Left lung (tissue), 10 donors: Measurements from ENCODE around the gene BMAL1. TPM values are rescaled to one million over a fixed set of nuclear protein-coding genes. Genes with fewer than 3 reads are reported as not detected.
A peak's percentile ranks its signal among the peaks of the same experiment; 100 is the strongest.
"Not testable (repeated sequence)": the region's sequence is repeated elsewhere in the genome, so short reads cannot be mapped to it uniquely, and the experiment has no call there.

Experiments used
- ATAC-seq: fragments of 200-7000 bp; cut with Tn5 transposase; one replicate; pipeline ENCODE4 v1.9.1; 2020; ENCODE audit warnings: moderate library complexity
- DNase-seq, 4 donors: peaks; one replicate each; pipeline ENCODE4 v3.0.0-alpha.2; 2013 to 2020
- H3K27ac ChIP-seq, 2 donors: fragments of 200-600 bp; sonication (generic) in 1 of 2; one replicate each; pipeline versions ENCODE4 v1.5.0 to v1.8.0; 2020 to 2021
- H3K27me3 ChIP-seq, 2 donors: fragments of 200-600 bp; sonication (generic) in 1 of 2; one replicate each; pipeline versions ENCODE4 v1.5.0 to v1.8.0; 2020 to 2021
- H3K36me3 ChIP-seq, 2 donors: fragments of 200-600 bp; sonication (generic) in 1 of 2; one replicate each; pipeline versions ENCODE4 v1.5.0 to v1.8.0; 2020 to 2021
- H3K4me1 ChIP-seq, 2 donors: fragments of 200-600 bp; one replicate each; pipeline ENCODE4 v1.8.0; 2021
- H3K4me3 ChIP-seq, 2 donors: fragments of 200-600 bp; sonication (generic) in 1 of 2; one replicate each; pipeline versions ENCODE4 v1.5.0 to v1.8.0; 2020 to 2021; ENCODE audit warnings: mild to moderate bottlenecking in 1 of 2
- H3K9me3 ChIP-seq, 2 donors: fragments of 200-600 bp; sonication (generic) in 1 of 2; one replicate each; pipeline versions ENCODE4 v1.5.0 to v1.8.0; 2020 to 2021
- CTCF ChIP-seq, 2 donors: fragments of 200-600 bp; sonication (generic) in 1 of 2; IDR thresholded peaks; one replicate each; pipeline versions ENCODE4 v1.5.0 to v1.8.0; 2021; ENCODE audit warnings: antibody characterized with exemption in 2 of 2
- intact Hi-C, 2 donors: fragments of 100-400 bp; cut with DNase I; formaldehyde crosslinking; loops; one replicate each; pipeline versions ENCODE4 v1.11.2 to v1.14.2; 2022
- polyA plus RNA-seq, 6 donors: library from polyadenylated mRNA; unstranded; fragments of 120-200 nt; gene quantifications; one replicate each; pipeline ENCODE4 v1.2.1, GENCODE V29; 2013; ENCODE audit not compliant: insufficient read length in 6 of 6
- total RNA-seq, 2 donors: library from RNA; stranded (reverse); fragmentation: NEBNext Ultra II Directional; extraction: Animal tissue kit (Norgen Biotek cat#: 25700); gene quantifications; one replicate each; pipeline ENCODE4 v1.2.1, GENCODE V29; 2021
- donor health status: DM: no; HTN: yes; CAD: no.
- donor health status: DM: no; HTN: no; CAD: no.

BMAL1 gene
- total and polyA plus RNA-seq, 8 donors, result 10.2 to 31.6 (median 12.5) TPM

- intact Hi-C loops, result no loop called here
- H3K36me3 ChIP-seq, result peaks cover 0 to 76% of the 10 kb centered on the region in 2 donors
- no peak for ATAC-seq
Measured at GRCh38 chr11:13388741-13389140, 111.2 kb downstream of the BMAL1 start.

GRCh38 chr11:13391217-13391616 is 113.6 kb downstream of the BMAL1 start:
- intact Hi-C loops, result no loop called here
- Histone ChIP-seq H3K9me3 (peaks cover 0 to 2% of the 10 kb centered on the region in 2 donors), H3K27ac (no peak overlapping the region), H3K4me1 (no peaks in the 10 kb centered on the region), H3K4me3 (no peak overlapping the region), H3K36me3 (peaks cover 0 to 61% of the 10 kb centered on the region in 2 donors), H3K27me3 (no peaks in the 10 kb centered on the region)
- ATAC-seq (peak; percentile 17), DNase-seq (no peak)
- TF ChIP-seq CTCF (IDR thresholded peaks at IDR 0.05), result no peak

More at GRCh38 chr11:13388741-13389140, 111.2 kb downstream of the BMAL1 start:
- no peak for DNase-seq
- no peaks in the 10 kb centered on the region for H3K9me3 ChIP-seq
- H3K4me1 ChIP-seq, result no peaks in the 10 kb centered on the region
- H3K27me3 ChIP-seq, result no peaks in the 10 kb centered on the region
- no peak for TF ChIP-seq CTCF (IDR thresholded peaks at IDR 0.05)
- no peak overlapping the region for H3K27ac ChIP-seq
- no peak overlapping the region for H3K4me3 ChIP-seq

GRCh38 chr11:13398335-13398734 is 120.7 kb downstream of the BMAL1 start:
- intact Hi-C loops, H3K9me3 ChIP-seq, H3K4me3 ChIP-seq, H3K4me1 ChIP-seq, ATAC-seq, H3K27ac ChIP-seq, DNase-seq, H3K27me3 ChIP-seq: not testable (repeated sequence)
- peaks cover 0 to 39% of the 10 kb centered on the region in 2 donors for H3K36me3 ChIP-seq

- intact Hi-C loops, result no loop called here
- no peak for DNase-seq
- no peaks in the 10 kb centered on the region for H3K27me3 ChIP-seq
- H3K9me3 ChIP-seq, result no peaks in the 10 kb centered on the region
- no peak for TF ChIP-seq CTCF (IDR thresholded peaks at IDR 0.05)
- H3K4me3 ChIP-seq, result no peak overlapping the region
- H3K27ac ChIP-seq, result no peak overlapping the region
- H3K4me1 ChIP-seq, result no peaks in the 10 kb centered on the region
- no peak for ATAC-seq
- H3K36me3 ChIP-seq, result peaks cover 0 to 56% of the 10 kb centered on the region in 2 donors
Measured at GRCh38 chr11:13405220-13405619, 127.6 kb downstream of the BMAL1 start.

- Histone ChIP-seq H3K4me3 (no peak overlapping the region), H3K4me1 (no peaks in the 10 kb centered on the region), H3K36me3 (peaks cover 0 to 67% of the 10 kb centered on the region in 2 donors), H3K27ac (no peak overlapping the region), H3K9me3 (no peaks in the 10 kb centered on the region), H3K27me3 (no peaks in the 10 kb centered on the region)
- TF ChIP-seq CTCF (IDR thresholded peaks at IDR 0.05), result no peak
- DNase-seq, result no peak
- no peak for ATAC-seq
- intact Hi-C loops, result no loop called here
Measured at GRCh38 chr11:13415201-13415600, 137.6 kb downstream of the BMAL1 start.

- no peaks in the 10 kb centered on the region for H3K9me3 ChIP-seq
- peaks cover 0 to 14% of the 10 kb centered on the region in 2 donors for H3K36me3 ChIP-seq
- ATAC-seq, result no peak
- TF ChIP-seq CTCF (IDR thresholded peaks at IDR 0.05), result no peak
- no peak overlapping the region for H3K4me3 ChIP-seq
- no peaks in the 10 kb centered on the region for H3K4me1 ChIP-seq
- H3K27me3 ChIP-seq, result no peaks in the 10 kb centered on the region
- intact Hi-C loops, result no loop called here
- no peak for DNase-seq
- H3K27ac ChIP-seq, result no peak overlapping the region
Measured at GRCh38 chr11:13421561-13421960, 144.0 kb downstream of the BMAL1 start.
